H1 (cell line): ENCODE data around the gene CNOT1. TPM values are rescaled to one million over a fixed set of nuclear protein-coding genes. Genes with fewer than 3 reads are reported as not detected.

Experiments used
- JUN ChIP-seq: IDR thresholded peaks from 2 replicates; pipeline ENCODE4 v1.6.1; 2011; ENCODE audit warnings: low read depth, mild to moderate bottlenecking, improper control_type of control experiment, low read length
- polyA plus RNA-seq, 7 experiments: library from polyadenylated mRNA; depleted of rRNA in 3 of 7; stranded (reverse) in 5 of 7; unstranded in 2 of 7; fragments of >200 nt in 5 of 7; fragments of 200-250 nt in 2 of 7; gene quantifications; 1 replicate in 5 of 7; 2 replicates in 1 of 7; 4 replicates in 1 of 7; pipeline versions ENCODE4 v1.2.1 to v1.2.3, GENCODE V29; 2011 to 2013; ENCODE audit warnings: missing spikeins in 2 of 7, mixed read lengths in 2 of 7
- total RNA-seq: library from RNA; stranded (reverse); fragmentation: NEBNext Ultra II Directional; extraction: Animal tissue kit (Norgen Biotek cat#: 25700); gene quantifications from 2 replicates; pipeline ENCODE4 v1.2.1, GENCODE V29; 2021
- TF ChIP-seq, protein P1 (sequence below): IDR thresholded peaks from 2 replicates; pipeline ENCODE4 v1.6.1; 2012; ENCODE audit warnings: low read length, inconsistent platforms

Gene CNOT1
- total and polyA plus RNA-seq, 2 of the 8 experiments (the other 6 are each of a cell fraction or from before 2014, with no cell fraction given): 306 to 319 TPM

DNA sequence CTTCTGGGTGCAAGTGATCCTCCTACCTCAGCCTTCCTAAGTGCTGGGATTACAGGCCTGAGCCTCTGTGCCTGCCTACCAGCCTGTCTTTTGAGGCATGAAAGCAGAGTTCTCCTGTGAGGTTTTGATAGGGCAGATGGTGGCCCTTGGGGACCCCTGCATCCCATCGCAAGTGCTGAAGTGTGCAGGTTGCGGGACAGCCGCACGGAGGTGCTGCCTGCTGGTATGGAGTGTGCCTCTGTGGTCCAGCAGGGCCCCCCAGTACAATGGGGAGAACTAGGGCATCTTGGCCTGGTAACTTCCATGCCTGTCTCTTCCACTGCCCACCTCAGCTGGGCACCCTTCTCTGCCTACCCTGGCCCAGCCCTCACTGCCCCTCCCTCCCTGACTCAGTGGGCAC is 139.6 kb downstream of the CNOT1 start (continued):
- TF ChIP-seq, protein P1, sequence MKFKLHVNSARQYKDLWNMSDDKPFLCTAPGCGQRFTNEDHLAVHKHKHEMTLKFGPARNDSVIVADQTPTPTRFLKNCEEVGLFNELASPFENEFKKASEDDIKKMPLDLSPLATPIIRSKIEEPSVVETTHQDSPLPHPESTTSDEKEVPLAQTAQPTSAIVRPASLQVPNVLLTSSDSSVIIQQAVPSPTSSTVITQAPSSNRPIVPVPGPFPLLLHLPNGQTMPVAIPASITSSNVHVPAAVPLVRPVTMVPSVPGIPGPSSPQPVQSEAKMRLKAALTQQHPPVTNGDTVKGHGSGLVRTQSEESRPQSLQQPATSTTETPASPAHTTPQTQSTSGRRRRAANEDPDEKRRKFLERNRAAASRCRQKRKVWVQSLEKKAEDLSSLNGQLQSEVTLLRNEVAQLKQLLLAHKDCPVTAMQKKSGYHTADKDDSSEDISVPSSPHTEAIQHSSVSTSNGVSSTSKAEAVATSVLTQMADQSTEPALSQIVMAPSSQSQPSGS: no peak
- no peak for TF ChIP-seq JUN
- TF ChIP-seq, all 59 proteins: peak for 0
